ENCODE data around the gene CHMP1A.

DNA sequence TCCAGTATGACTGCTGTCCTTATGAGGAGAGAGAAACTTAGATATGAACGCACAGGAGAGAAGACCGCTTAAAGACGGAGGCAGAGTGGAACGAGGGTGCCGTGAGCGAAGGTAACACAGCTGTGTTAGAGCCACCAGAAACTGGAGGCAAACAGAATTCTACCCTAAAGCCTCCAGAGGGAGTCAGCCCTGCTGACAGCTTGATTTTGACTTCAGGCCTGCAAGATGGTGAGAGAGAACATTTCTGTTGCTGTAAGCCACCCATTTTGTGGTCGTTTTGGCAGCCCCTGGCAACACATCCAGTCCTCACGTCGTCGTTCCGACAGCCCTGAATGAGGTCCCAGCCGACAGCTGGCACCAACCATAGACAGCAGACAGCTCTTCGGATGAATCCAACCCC, 46.8 kb upstream of the CHMP1A start:
- TF ChIP-seq POLR2A (IDR thresholded peaks at IDR 0.05) (no peak), CTCF (IDR thresholded peaks at IDR 0.05) (no peak), POLR2AphosphoS5 (IDR thresholded peaks at IDR 0.05) (no peak)

Data from prostate gland (tissue), 2 donors.